Prostate gland (tissue), 2 donors: Measurements from ENCODE around the gene CDK9. TPM values are rescaled to one million over a fixed set of nuclear protein-coding genes. Genes with fewer than 3 reads are reported as not detected.
A peak's percentile ranks its signal among the peaks of the same experiment; 100 is the strongest.

ENCODE experiments used
- DNase-seq: peaks from one replicate; pipeline ENCODE4 v3.0.0-alpha.2; 2019; ENCODE audit warnings: low spot score
- H3K27ac ChIP-seq, 2 donors: fragments of 200-600 bp; sonication (generic); 2 replicates each; pipeline ENCODE4 v1.5.1; 2017 to 2019
- H3K27me3 ChIP-seq: fragments of 200-600 bp; sonication (generic); replicated peaks from 2 replicates; pipeline ENCODE4 v1.5.1; 2019; ENCODE audit not compliant: insufficient read depth
- H3K36me3 ChIP-seq, 2 donors: fragments of 200-600 bp; sonication (generic); 1 replicate in 1 of 2; 2 replicates in 1 of 2; pipeline versions ENCODE4 v1.5.1 to v1.8.1; 2017 to 2019
- H3K4me1 ChIP-seq: fragments of 200-600 bp; sonication (generic); replicated peaks from 2 replicates; pipeline ENCODE4 v1.5.1; 2019
- H3K4me3 ChIP-seq, 2 donors: fragments of 200-600 bp; sonication (generic); 2 replicates each; pipeline ENCODE4 v1.5.1; 2017 to 2019
- H3K9me3 ChIP-seq: fragments of 200-600 bp; sonication (generic); 2 replicates; pipeline ENCODE4 v1.5.1; 2017
- POLR2A ChIP-seq: fragments of 450-650 bp; IDR thresholded peaks from one replicate; pipeline ENCODE4 v1.6.1; 2016; ENCODE audit warnings: antibody characterized with exemption, mild to moderate bottlenecking
- POLR2AphosphoS5 ChIP-seq: sonication (generic); formaldehyde crosslinking; IDR thresholded peaks from one replicate; pipeline ENCODE4 v1.6.1; 2017; ENCODE audit warnings: antibody characterized with exemption
- WGBS: methylation state at CpG from one replicate; pipeline ENCODE4 v1.1.5; 2018; 5-methylcytosine and 5-hydroxymethylcytosine counted together
- intact Hi-C: fragments of 100-400 bp; cut with DNase I; formaldehyde crosslinking; loops from one replicate; pipeline ENCODE4 v1.14.2; 2022
- total RNA-seq, 2 donors: library from RNA; depleted of rRNA; stranded (reverse); fragments of >200 nt; gene quantifications; one replicate each; pipeline ENCODE4 v1.1.0, GENCODE V29; 2016
- TF ChIP-seq, protein P1 (sequence below), 4 experiments: fragments of 200-600 bp in 2 of 4; fragments of 450-650 bp in 2 of 4; sonication (generic) in 2 of 4; IDR thresholded peaks; 1 replicate in 3 of 4; 2 replicates in 1 of 4; pipeline ENCODE4 v1.5.1; 2016 to 2019; ENCODE audit warnings: antibody characterized with exemption in 4 of 4, mild to moderate bottlenecking in 2 of 4, moderate library complexity in 2 of 4

The CDK9 gene
- total RNA-seq, 2 donors from 2014 or later: 60.3 to 130 TPM

DNA sequence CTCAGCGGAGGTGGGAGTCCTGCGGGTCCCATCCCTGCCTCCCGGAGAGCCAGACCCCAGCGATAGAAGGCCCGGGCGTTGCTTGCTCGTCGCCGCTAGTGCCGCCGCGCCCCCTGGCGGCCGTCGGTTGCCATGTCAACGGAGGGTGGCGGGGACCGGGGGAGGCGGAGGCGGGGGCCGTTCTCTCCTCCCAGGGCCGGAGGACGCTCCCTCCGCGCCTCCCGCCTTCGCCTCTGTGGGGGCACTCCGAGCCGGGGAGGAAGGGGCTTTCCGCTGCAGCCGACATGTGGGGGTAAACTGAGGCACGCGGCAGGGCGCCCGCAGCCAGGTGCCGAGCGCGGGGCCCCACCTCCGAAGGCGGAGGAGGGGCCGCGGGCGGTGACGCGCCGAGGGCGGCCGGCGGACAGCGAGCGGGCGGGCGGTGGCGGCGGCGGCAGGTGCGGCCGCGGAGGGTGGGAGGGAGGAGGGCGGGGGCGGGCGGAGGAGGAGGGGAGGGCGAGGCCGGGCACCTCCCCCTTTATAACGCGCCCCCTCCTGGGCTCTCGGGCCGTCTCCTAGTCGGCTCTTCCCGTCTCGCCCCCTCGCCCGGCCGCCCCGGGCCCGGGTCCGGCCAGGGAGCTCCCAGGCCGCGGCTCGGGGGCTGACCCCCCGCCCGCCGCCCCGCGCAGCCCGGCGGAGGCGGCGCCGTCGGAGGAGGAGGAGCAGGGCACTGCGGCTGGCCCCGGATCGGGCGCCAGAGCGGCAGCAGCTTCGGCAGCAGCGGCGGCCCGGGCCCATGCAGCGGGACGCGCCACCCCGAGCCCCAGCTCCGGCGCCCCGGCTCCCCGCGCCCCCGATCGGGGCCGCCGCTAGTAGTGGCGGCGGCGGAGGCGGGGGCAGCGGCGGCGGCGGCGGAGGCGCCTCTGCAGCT lies 556 bp upstream of the CDK9 start:
- Histone ChIP-seq H3K27me3 (no peaks in the 10 kb centered on the region), H3K4me1 (peaks cover 8% of the 10 kb centered on the region), H3K4me3 (peak overlapping the region; percentile 95 to 96), H3K9me3 (no peaks in the 10 kb centered on the region), H3K36me3 (peaks cover 13 to 25% of the 10 kb centered on the region in 2 donors), H3K27ac (peak overlapping the region; percentile 93 to 96)
- intact Hi-C loops: loop anchor here (1.0 to 5.0 kb wide), 3 partner anchors 50 to 198 kb away; partner anchors contain the start of genes ST6GALNAC4 and TOR2A
- peak; percentile 82 for DNase-seq
- under 1% methylated on average over 57 of the region's 123 CpGs for WGBS
- TF ChIP-seq, protein P1, sequence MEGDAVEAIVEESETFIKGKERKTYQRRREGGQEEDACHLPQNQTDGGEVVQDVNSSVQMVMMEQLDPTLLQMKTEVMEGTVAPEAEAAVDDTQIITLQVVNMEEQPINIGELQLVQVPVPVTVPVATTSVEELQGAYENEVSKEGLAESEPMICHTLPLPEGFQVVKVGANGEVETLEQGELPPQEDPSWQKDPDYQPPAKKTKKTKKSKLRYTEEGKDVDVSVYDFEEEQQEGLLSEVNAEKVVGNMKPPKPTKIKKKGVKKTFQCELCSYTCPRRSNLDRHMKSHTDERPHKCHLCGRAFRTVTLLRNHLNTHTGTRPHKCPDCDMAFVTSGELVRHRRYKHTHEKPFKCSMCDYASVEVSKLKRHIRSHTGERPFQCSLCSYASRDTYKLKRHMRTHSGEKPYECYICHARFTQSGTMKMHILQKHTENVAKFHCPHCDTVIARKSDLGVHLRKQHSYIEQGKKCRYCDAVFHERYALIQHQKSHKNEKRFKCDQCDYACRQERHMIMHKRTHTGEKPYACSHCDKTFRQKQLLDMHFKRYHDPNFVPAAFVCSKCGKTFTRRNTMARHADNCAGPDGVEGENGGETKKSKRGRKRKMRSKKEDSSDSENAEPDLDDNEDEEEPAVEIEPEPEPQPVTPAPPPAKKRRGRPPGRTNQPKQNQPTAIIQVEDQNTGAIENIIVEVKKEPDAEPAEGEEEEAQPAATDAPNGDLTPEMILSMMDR (IDR thresholded peaks at IDR 0.05): peak; percentile 92 to 99 (median 96)
- no peak for TF ChIP-seq POLR2A

DNA sequence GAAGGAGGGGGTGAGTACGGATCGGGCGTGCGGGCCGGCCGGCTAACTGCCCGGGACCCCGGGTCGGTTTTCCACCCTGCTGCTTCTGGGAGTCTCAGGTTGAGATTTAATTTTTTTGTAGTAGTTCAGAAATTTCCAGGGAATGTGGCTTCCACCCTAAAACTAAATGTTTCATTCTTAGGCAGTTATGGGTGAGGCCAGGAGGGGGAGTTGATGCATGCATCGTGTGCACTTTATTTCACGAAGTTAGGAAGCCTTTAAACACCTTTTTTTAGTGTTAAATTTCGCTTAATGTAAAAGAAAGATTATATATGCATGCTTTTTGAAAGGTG lies 905 bp downstream of the CDK9 start:
- peaks cover 8% of the 10 kb centered on the region for H3K4me1 ChIP-seq
- no peaks in the 10 kb centered on the region for H3K27me3 ChIP-seq
- H3K9me3 ChIP-seq: no peaks in the 10 kb centered on the region
- H3K36me3 ChIP-seq: peaks cover 16 to 25% of the 10 kb centered on the region in 2 donors
- WGBS: 1% methylated on average over 12 of the region's 12 CpGs
- TF ChIP-seq POLR2AphosphoS5: no peak
- TF ChIP-seq, protein P1 (IDR thresholded peaks at IDR 0.05): peak in 3 of 4 experiments; percentile 16 to 45 (median 38)
- no peak for DNase-seq
- H3K27ac ChIP-seq: peak overlapping the region; percentile 93 to 96
- H3K4me3 ChIP-seq: peak overlapping the region; percentile 95 to 96
- intact Hi-C loops: loop anchor here (5.0 kb wide), 2 partner anchors 131 to 199 kb away; partner anchors contain the start of gene ST6GALNAC4

DNA sequence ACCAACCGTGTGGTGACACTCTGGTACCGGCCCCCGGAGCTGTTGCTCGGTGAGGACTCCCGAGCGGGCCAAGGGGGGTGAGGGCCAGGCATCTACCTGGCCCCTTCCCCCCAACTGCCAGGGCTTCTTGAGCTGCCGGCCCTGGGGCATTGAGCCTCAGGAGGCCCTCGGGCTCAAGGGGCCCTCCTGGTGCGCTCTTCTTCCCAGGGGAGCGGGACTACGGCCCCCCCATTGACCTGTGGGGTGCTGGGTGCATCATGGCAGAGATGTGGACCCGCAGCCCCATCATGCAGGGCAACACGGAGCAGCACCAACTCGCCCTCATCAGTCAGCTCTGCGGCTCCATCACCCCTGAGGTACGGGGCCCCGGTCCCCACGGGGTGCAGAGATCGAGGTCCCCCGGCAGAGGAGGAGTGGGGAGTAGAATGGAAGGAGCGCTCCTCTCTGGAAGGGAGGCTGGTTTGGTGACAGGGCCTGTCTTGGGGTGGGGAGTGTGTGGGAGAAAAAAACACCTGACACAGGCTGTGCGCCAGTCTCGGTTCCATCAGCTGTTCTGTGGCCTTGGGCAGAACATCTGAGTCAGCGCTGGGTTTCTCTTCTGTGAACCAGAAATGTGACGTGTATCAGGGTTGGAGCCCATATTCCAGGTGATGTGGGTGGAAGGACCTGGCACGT lies 2.6 kb downstream of the CDK9 start:
- Histone ChIP-seq H3K4me1 (peaks cover 11% of the 10 kb centered on the region), H3K9me3 (no peaks in the 10 kb centered on the region), H3K4me3 (no peak overlapping the region), H3K27ac (no peak overlapping the region), H3K36me3 (peaks cover 16 to 25% of the 10 kb centered on the region in 2 donors), H3K27me3 (no peaks in the 10 kb centered on the region)
- WGBS: 90% methylated on average over 21 of the region's 26 CpGs
- no peak for DNase-seq
- no peak for TF ChIP-seq POLR2AphosphoS5
- TF ChIP-seq, protein P1 (IDR thresholded peaks at IDR 0.05): no peak
- TF ChIP-seq POLR2A: no peak
- intact Hi-C loops: loop anchor here (5.0 kb wide), 2 partner anchors 129 to 201 kb away; partner anchors contain the start of gene ST6GALNAC4

DNA sequence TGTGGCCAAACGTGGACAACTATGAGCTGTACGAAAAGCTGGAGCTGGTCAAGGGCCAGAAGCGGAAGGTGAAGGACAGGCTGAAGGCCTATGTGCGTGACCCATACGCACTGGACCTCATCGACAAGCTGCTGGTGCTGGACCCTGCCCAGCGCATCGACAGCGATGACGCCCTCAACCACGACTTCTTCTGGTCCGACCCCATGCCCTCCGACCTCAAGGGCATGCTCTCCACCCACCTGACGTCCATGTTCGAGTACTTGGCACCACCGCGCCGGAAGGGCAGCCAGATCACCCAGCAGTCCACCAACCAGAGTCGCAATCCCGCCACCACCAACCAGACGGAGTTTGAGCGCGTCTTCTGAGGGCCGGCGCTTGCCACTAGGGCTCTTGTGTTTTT lies 3.3 kb downstream of the CDK9 start:
- 86% methylated on average over 25 of the region's 25 CpGs for WGBS
- H3K27ac ChIP-seq: no peak overlapping the region
- no peaks in the 10 kb centered on the region for H3K27me3 ChIP-seq
- intact Hi-C loops: loop anchor here (5.0 kb wide), 2 partner anchors 128 to 202 kb away; partner anchors contain the start of gene ST6GALNAC4
- no peak for TF ChIP-seq POLR2A
- TF ChIP-seq, protein P1 (IDR thresholded peaks at IDR 0.05): no peak
- TF ChIP-seq POLR2AphosphoS5: no peak
- DNase-seq: no peak
- H3K36me3 ChIP-seq: peaks cover 16 to 25% of the 10 kb centered on the region in 2 donors
- H3K4me3 ChIP-seq: no peak overlapping the region
- H3K9me3 ChIP-seq: no peaks in the 10 kb centered on the region
- peaks cover 17% of the 10 kb centered on the region for H3K4me1 ChIP-seq
